ENCODE measurements around the gene OR2B2. TPM values are rescaled to one million over a fixed set of nuclear protein-coding genes. Genes with fewer than 3 reads are reported as not detected.

Gene OR2B2
- not detected in 2 replicates for total RNA-seq

DNA sequence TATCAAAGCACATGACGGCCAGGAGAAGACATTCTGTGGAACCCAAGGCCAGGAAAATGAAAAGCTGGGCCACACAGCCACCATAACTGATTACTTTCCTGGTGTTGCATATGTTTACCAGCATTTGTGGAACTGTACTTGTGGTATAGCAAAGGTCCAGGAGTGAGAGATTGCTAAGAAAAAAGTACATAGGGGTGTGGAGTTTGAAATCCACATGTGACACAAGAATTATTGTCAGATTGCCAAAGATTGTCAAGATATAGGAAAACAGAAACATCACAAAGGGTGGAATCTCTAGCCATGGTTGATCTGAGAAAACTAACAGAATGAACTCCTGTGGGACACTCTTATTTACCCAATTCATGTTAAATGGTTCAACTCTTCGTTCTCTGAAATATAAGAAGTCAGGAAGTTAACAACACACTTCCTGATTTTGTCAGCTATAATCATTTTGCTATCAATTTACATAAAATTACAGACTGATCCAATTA lies at the start of gene OR2B2:
TSS of gene OR2B2 (minus strand) at position 441 of the 491 bp plus-strand sequence. CDS start at position 364, 77 bp downstream.
- H2AFZ ChIP-seq (ENCODE audit: low read length), result no peak within 1 kb of the TSS
- no peaks in the 10 kb centered on the region for H3K27me3 ChIP-seq (ENCODE audit: insufficient read depth, low read length)

DNA sequence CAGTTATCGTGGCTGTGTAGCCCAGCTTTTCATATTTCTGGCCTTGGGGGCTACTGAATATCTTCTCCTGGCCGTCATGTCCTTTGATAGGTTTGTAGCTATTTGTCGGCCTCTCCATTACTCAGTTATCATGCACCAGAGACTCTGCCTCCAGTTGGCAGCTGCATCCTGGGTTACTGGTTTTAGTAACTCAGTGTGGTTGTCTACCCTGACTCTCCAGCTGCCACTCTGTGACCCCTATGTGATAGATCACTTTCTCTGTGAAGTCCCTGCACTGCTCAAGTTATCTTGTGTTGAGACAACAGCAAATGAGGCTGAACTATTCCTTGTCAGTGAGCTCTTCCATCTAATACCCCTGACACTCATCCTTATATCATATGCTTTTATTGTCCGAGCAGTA lies 45.3 kb upstream of the OR2B2 start:
- H3K4me1 ChIP-seq (ENCODE audit: insufficient read depth, low read length), result no peaks in the 10 kb centered on the region
- H4K20me1 ChIP-seq (ENCODE audit: insufficient read depth, low read length), result no peaks in the 10 kb centered on the region
- H3K79me2 ChIP-seq (ENCODE audit: insufficient read depth, low read length), result no peaks in the 10 kb centered on the region
- no peak for DNase-seq (ENCODE audit: insufficient read length, low spot score, missing footprints)
- H3K36me3 ChIP-seq (ENCODE audit: insufficient read depth, low read length), result no peaks in the 10 kb centered on the region
- no peak overlapping the region for H3K27ac ChIP-seq (ENCODE audit: low read depth, low read length)
- H3K4me2 ChIP-seq (ENCODE audit: insufficient read depth, low read length), result no peak overlapping the region
- TF ChIP-seq, protein P1, sequence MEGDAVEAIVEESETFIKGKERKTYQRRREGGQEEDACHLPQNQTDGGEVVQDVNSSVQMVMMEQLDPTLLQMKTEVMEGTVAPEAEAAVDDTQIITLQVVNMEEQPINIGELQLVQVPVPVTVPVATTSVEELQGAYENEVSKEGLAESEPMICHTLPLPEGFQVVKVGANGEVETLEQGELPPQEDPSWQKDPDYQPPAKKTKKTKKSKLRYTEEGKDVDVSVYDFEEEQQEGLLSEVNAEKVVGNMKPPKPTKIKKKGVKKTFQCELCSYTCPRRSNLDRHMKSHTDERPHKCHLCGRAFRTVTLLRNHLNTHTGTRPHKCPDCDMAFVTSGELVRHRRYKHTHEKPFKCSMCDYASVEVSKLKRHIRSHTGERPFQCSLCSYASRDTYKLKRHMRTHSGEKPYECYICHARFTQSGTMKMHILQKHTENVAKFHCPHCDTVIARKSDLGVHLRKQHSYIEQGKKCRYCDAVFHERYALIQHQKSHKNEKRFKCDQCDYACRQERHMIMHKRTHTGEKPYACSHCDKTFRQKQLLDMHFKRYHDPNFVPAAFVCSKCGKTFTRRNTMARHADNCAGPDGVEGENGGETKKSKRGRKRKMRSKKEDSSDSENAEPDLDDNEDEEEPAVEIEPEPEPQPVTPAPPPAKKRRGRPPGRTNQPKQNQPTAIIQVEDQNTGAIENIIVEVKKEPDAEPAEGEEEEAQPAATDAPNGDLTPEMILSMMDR (IDR thresholded peaks at IDR 0.05; ENCODE audit: extremely low read depth, low read depth, low read length), result no peak
- H3K27me3 ChIP-seq (ENCODE audit: insufficient read depth, low read length), result no peaks in the 10 kb centered on the region
- no peaks in the 10 kb centered on the region for H3K9me3 ChIP-seq (ENCODE audit: low read depth, low read length)
- no peak overlapping the region for H2AFZ ChIP-seq (ENCODE audit: low read length)
- H3K4me3 ChIP-seq (ENCODE audit: insufficient read depth, low read length), result no peak overlapping the region

More for the DNA sequence above, at the start of gene OR2B2:
- Histone ChIP-seq H3K27ac (ENCODE audit: low read depth, low read length) (no peak within 1 kb of the TSS), H3K79me2 (ENCODE audit: insufficient read depth, low read length) (no peaks in the 10 kb centered on the region), H4K20me1 (ENCODE audit: insufficient read depth, low read length) (no peaks in the 10 kb centered on the region), H3K4me1 (ENCODE audit: insufficient read depth, low read length) (no peaks in the 10 kb centered on the region), H3K4me2 (ENCODE audit: insufficient read depth, low read length) (no peak within 1 kb of the TSS), H3K36me3 (ENCODE audit: insufficient read depth, low read length) (no peaks in the 10 kb centered on the region), H3K9me3 (ENCODE audit: low read depth, low read length) (no peaks in the 10 kb centered on the region), H3K4me3 (ENCODE audit: insufficient read depth, low read length) (no peak within 1 kb of the TSS)
- TF ChIP-seq, protein P1 (IDR thresholded peaks at IDR 0.05; ENCODE audit: extremely low read depth, low read depth, low read length), result no peak
- DNase-seq (ENCODE audit: insufficient read length, low spot score, missing footprints), result no peak

- H4K20me1 ChIP-seq (ENCODE audit: insufficient read depth, low read length), result no peaks in the 10 kb centered on the region
- no peak for DNase-seq (ENCODE audit: insufficient read length, low spot score, missing footprints)
- TF ChIP-seq, protein P1 (IDR thresholded peaks at IDR 0.05; ENCODE audit: extremely low read depth, low read depth, low read length), result no peak
Measured at GRCh38 chr6:27956941-27957340, 44.7 kb upstream of the OR2B2 start, which contains the start of gene OR2B6. Gene OR2B6 (plus strand): TSS chr6:27957241. CDS start chr6:27957241, 0 bp downstream.

DNA sequence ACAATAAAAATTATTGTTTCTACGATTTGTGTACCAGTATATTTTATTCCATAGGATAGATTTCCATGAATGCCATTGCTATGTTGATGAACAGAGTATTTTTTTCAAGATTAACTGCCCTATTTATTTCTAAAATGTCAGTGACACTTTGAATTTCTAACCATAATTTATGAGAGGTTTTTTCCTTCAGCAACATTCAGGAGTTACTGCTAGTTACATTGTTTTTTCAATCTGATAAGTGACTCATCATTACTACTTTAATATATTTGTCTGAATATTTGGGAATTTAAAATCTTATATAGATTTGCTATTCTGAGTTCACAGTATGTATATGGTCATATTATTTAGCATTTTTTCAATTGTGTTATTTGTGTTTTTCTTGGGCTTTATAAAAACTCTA lies 38.8 kb upstream of the OR2B2 start:
- H3K27ac ChIP-seq (ENCODE audit: low read depth, low read length), result no peak overlapping the region
- no peaks in the 10 kb centered on the region for H3K4me1 ChIP-seq (ENCODE audit: insufficient read depth, low read length)
- H3K79me2 ChIP-seq (ENCODE audit: insufficient read depth, low read length), result no peaks in the 10 kb centered on the region
- H4K20me1 ChIP-seq (ENCODE audit: insufficient read depth, low read length), result no peaks in the 10 kb centered on the region
- TF ChIP-seq, protein P1 (IDR thresholded peaks at IDR 0.05; ENCODE audit: extremely low read depth, low read depth, low read length), result no peak
- no peak for DNase-seq (ENCODE audit: insufficient read length, low spot score, missing footprints)
- no peak overlapping the region for H3K4me3 ChIP-seq (ENCODE audit: insufficient read depth, low read length)
- no peak overlapping the region for H3K4me2 ChIP-seq (ENCODE audit: insufficient read depth, low read length)
- no peak overlapping the region for H2AFZ ChIP-seq (ENCODE audit: low read length)
- no peaks in the 10 kb centered on the region for H3K36me3 ChIP-seq (ENCODE audit: insufficient read depth, low read length)
- no peaks in the 10 kb centered on the region for H3K27me3 ChIP-seq (ENCODE audit: insufficient read depth, low read length)
- no peaks in the 10 kb centered on the region for H3K9me3 ChIP-seq (ENCODE audit: low read depth, low read length)

More at GRCh38 chr6:27956941-27957340, 44.7 kb upstream of the OR2B2 start, which contains the start of gene OR2B6:
- H3K4me3 ChIP-seq (ENCODE audit: insufficient read depth, low read length), result no peak within 1 kb of the TSS
- H3K4me1 ChIP-seq (ENCODE audit: insufficient read depth, low read length), result no peaks in the 10 kb centered on the region
- H3K79me2 ChIP-seq (ENCODE audit: insufficient read depth, low read length), result no peaks in the 10 kb centered on the region
- H2AFZ ChIP-seq (ENCODE audit: low read length), result no peak within 1 kb of the TSS
- H3K36me3 ChIP-seq (ENCODE audit: insufficient read depth, low read length), result no peaks in the 10 kb centered on the region
- H3K9me3 ChIP-seq (ENCODE audit: low read depth, low read length), result no peaks in the 10 kb centered on the region
- no peak within 1 kb of the TSS for H3K27ac ChIP-seq (ENCODE audit: low read depth, low read length)
- no peak within 1 kb of the TSS for H3K4me2 ChIP-seq (ENCODE audit: insufficient read depth, low read length)
- H3K27me3 ChIP-seq (ENCODE audit: insufficient read depth, low read length), result no peaks in the 10 kb centered on the region

Measured in osteoblast (primary cell).